ENCODE data around the gene CDKN1B. TPM values are rescaled to one million over a fixed set of nuclear protein-coding genes. Genes with fewer than 3 reads are reported as not detected.
A peak's percentile ranks its signal among the peaks of the same experiment; 100 is the strongest.

Gene CDKN1B
- total RNA-seq, 1 donor from 2014 or later: 28.3 TPM

DNA sequence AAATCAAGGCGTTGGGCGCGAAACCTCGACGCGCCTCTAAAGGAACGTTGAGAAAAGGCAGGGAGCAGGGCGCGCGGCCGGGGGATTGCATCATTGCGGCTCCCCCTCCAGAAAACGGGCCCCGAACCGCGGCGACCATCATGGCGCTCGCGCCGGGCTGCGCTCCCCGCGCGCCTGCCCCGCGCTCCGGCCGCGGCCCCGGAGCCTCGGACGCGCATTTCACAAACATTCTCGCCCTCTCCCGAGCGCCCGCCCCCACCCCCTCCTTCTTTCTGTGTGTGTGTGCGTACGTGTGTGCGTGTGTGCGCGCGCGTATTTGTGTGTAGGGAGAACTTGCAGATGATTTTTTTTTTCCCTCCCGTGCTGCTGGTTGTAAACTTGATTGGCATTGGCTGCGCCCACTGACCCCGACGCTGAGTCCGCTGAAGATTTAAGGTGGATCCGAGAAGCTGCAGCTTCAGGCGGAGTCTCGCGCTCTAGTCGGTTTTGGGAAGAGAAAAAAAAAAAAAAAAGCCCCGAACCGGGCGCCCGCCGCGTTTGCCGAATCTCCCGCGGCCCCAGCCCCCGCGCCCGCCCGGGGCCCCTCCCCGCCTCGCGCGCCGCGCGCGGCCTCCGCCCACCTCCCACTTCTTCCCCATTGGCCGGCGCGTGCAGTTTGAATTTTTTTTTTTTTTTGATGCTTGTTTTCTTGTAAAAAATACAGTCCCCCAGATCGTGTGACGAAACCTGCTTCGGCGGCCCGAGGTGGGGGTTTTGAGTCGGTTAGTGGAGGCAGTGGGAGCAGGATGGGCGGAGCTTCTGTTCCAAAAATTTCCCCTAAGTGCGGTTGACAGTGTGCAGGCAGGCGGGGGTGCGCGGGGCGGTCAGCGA lies 8.2 kb downstream of the CDKN1B start:
- Mint-ChIP-seq H3K27me3 (ENCODE audit: low read depth) (no peaks in the 10 kb centered on the region), H3K4me3 (peak overlapping the region; percentile 94), H3K9me3 (no peaks in the 10 kb centered on the region), H3K27ac (peak overlapping the region; percentile 96), H3K36me3 (peaks cover 7% of the 10 kb centered on the region), H3K4me1 (peaks cover 28% of the 10 kb centered on the region)
- DNase-seq (ENCODE audit: low spot score in 2 of 2, unreplicated experiment in 2 of 2): peak; percentile 70 to 85
- TF ChIP-seq, protein P1, sequence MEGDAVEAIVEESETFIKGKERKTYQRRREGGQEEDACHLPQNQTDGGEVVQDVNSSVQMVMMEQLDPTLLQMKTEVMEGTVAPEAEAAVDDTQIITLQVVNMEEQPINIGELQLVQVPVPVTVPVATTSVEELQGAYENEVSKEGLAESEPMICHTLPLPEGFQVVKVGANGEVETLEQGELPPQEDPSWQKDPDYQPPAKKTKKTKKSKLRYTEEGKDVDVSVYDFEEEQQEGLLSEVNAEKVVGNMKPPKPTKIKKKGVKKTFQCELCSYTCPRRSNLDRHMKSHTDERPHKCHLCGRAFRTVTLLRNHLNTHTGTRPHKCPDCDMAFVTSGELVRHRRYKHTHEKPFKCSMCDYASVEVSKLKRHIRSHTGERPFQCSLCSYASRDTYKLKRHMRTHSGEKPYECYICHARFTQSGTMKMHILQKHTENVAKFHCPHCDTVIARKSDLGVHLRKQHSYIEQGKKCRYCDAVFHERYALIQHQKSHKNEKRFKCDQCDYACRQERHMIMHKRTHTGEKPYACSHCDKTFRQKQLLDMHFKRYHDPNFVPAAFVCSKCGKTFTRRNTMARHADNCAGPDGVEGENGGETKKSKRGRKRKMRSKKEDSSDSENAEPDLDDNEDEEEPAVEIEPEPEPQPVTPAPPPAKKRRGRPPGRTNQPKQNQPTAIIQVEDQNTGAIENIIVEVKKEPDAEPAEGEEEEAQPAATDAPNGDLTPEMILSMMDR (IDR thresholded peaks at IDR 0.05; ENCODE audit: unreplicated experiment): no peak

DNA sequence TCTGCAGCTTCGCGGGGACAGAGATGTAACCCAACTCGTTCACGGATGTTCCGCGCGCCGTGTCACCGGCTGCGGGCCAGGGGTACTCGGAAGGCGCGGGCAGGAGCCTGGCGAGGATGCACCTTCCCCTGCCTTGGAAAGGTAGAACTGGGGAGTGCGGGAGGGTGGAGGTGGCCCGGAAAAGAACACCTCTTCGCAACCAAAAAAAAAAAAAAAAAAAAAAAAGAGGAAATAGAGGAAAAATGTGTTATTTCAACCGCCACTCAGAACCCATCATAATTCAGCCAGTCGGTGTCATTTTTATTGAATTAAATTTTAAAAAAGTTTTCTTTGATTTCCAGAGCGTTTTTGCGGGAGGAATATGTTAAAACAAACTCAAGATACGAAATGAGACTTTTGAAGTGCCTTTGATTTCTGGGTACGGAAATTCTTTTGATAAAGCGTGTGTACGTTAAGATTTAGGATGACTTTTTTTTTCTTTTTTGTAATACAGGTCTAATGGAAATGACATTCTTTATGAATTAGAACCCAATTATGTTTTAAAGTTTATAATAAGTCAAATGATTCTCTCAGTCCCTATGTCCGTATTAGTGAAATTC lies 8.9 kb downstream of the CDKN1B start:
- Mint-ChIP-seq H3K4me1 (peaks cover 22% of the 10 kb centered on the region), H3K27ac (peak overlapping the region; percentile 96), H3K27me3 (ENCODE audit: low read depth) (no peaks in the 10 kb centered on the region), H3K4me3 (peak overlapping the region; percentile 94), H3K36me3 (peaks cover under 1% of the 10 kb centered on the region), H3K9me3 (no peaks in the 10 kb centered on the region)
- TF ChIP-seq, protein P1 (IDR thresholded peaks at IDR 0.05; ENCODE audit: unreplicated experiment): no peak
- no peak for DNase-seq (ENCODE audit: low spot score in 2 of 2, unreplicated experiment in 2 of 2)

DNA sequence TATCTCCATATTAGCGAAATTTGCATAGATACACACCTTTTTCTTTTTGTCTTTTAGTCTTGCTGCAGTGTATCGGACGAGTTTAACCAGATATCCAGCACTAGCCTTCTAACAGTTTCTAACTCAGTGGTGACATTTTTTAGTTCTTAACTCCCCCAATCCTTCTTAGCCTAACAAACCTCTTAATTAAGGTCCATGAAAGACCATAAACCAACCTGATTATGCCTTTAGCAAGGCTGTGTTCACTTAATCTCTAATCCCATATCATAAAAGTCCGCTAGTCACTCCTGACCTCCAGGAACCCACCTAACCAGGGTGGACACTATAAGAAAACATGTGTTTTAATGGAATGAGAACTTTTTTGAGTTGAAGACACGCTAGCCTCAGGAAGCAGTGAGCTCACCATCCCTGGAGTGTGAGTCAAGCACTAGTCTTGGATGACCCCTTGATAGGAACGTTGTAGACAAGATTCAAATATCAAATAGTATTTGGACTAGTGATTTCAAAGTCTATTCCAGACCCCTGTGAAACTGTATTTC lies 9.5 kb downstream of the CDKN1B start:
- peak overlapping the region; percentile 94 for H3K4me3 Mint-ChIP-seq

DNA sequence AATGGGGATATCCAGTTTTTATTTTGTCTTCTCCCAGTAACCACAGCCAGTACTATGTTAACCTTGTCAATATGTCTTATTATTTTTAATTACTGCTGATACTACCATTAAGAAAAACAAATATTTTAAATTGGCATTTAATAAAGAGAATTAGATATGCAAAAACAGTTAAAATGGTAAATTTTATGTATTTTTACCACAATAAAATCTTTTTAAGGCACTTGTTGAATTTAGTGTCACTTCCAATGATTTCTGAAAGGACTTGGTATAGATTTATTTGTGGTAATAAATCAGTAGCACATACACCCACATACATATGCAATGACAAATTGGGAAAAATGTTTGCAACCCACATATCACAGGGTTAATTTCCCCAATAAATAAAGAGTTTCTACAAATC lies 14.0 kb downstream of the CDKN1B start:
- Mint-ChIP-seq H3K36me3 (no peaks in the 10 kb centered on the region), H3K27ac (no peak overlapping the region), H3K4me3 (no peak overlapping the region), H3K9me3 (no peaks in the 10 kb centered on the region), H3K4me1 (peaks cover 17% of the 10 kb centered on the region), H3K27me3 (ENCODE audit: low read depth) (no peaks in the 10 kb centered on the region)
- TF ChIP-seq, protein P1 (IDR thresholded peaks at IDR 0.05; ENCODE audit: unreplicated experiment): no peak
- no peak for DNase-seq (ENCODE audit: low spot score in 2 of 2, unreplicated experiment in 2 of 2)

More for the DNA sequence above, 9.5 kb downstream of the CDKN1B start:
- Mint-ChIP-seq H3K9me3 (no peaks in the 10 kb centered on the region), H3K36me3 (no peaks in the 10 kb centered on the region), H3K27ac (peak overlapping the region; percentile 68), H3K4me1 (peaks cover 20% of the 10 kb centered on the region), H3K27me3 (ENCODE audit: low read depth) (no peaks in the 10 kb centered on the region)
- TF ChIP-seq, protein P1 (IDR thresholded peaks at IDR 0.05; ENCODE audit: unreplicated experiment): no peak
- DNase-seq (ENCODE audit: low spot score in 2 of 2, unreplicated experiment in 2 of 2): no peak

DNA sequence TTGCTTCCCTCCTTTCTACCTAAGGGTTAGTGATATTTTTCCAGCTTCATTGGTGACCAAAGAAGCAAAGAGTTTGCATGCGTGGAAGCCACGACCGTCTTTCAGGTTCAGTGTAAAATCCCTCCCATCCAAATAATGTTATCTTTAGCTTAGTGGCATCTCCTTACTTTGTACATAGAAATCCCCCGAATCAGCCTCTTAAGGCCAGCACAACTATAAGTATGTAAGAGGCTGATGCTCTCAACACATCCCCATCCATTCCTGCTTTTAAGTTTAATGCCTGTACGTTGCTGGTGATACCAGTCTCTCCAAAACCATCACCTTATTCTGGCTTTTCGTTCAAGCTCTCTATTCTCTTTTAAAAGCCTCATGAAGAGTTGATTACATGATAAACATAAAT lies 14.6 kb downstream of the CDKN1B start:
- Mint-ChIP-seq H3K27me3 (ENCODE audit: low read depth) (no peaks in the 10 kb centered on the region), H3K27ac (no peak overlapping the region), H3K36me3 (no peaks in the 10 kb centered on the region), H3K9me3 (no peaks in the 10 kb centered on the region), H3K4me1 (peaks cover 15% of the 10 kb centered on the region), H3K4me3 (no peak overlapping the region)
- TF ChIP-seq, protein P1 (IDR thresholded peaks at IDR 0.05; ENCODE audit: unreplicated experiment): no peak
- DNase-seq (ENCODE audit: low spot score in 2 of 2, unreplicated experiment in 2 of 2): no peak
